Measurements from ENCODE around the gene USPL1.

GRCh38 chr13:30697177-30697953 is 79.6 kb downstream of the USPL1 start:
- TF ChIP-seq, protein P1, sequence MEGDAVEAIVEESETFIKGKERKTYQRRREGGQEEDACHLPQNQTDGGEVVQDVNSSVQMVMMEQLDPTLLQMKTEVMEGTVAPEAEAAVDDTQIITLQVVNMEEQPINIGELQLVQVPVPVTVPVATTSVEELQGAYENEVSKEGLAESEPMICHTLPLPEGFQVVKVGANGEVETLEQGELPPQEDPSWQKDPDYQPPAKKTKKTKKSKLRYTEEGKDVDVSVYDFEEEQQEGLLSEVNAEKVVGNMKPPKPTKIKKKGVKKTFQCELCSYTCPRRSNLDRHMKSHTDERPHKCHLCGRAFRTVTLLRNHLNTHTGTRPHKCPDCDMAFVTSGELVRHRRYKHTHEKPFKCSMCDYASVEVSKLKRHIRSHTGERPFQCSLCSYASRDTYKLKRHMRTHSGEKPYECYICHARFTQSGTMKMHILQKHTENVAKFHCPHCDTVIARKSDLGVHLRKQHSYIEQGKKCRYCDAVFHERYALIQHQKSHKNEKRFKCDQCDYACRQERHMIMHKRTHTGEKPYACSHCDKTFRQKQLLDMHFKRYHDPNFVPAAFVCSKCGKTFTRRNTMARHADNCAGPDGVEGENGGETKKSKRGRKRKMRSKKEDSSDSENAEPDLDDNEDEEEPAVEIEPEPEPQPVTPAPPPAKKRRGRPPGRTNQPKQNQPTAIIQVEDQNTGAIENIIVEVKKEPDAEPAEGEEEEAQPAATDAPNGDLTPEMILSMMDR (IDR thresholded peaks at IDR 0.05; ENCODE audit: poor library complexity) = no peak
- TF ChIP-seq EZH2 (IDR thresholded peaks at IDR 0.05; ENCODE audit: borderline replicate concordance) (no peak), EZH2phosphoT487 (IDR thresholded peaks at IDR 0.05; ENCODE audit: low read depth, severe bottlenecking, unreplicated experiment) (no peak)
